Tibial nerve (tissue), 4 donors: Measurements from ENCODE around the gene MAPK13. TPM values are rescaled to one million over a fixed set of nuclear protein-coding genes. Genes with fewer than 3 reads are reported as not detected.

Experiments
- DNase-seq, 2 donors: peaks; one replicate each; pipeline ENCODE4 v3.0.0-alpha.2; 2019; ENCODE audit warnings: low spot score in 2 of 2
- H3K27ac ChIP-seq, 4 donors: fragments of 200-600 bp; sonication (generic) in 3 of 4; one replicate each; pipeline ENCODE4 v1.5.1; 2017 to 2019; ENCODE audit warnings: mild to moderate bottlenecking in 1 of 4
- H3K27me3 ChIP-seq, 2 donors: fragments of 200-600 bp; sonication (generic) in 1 of 2; one replicate each; pipeline versions ENCODE4 v1.5.1 to v1.6.0; 2017 to 2019
- H3K36me3 ChIP-seq, 3 donors: fragments of 200-600 bp; sonication (generic); one replicate each; pipeline ENCODE4 v1.5.1; 2018 to 2019
- H3K4me1 ChIP-seq, 4 donors: fragments of 200-600 bp; sonication (generic) in 3 of 4; one replicate each; pipeline ENCODE4 v1.5.1; 2017 to 2019
- H3K4me3 ChIP-seq, 4 donors: fragments of 200-600 bp; sonication (generic) in 3 of 4; one replicate each; pipeline ENCODE4 v1.5.1; 2017 to 2019; ENCODE audit warnings: mild to moderate bottlenecking in 1 of 4, moderate library complexity in 1 of 4
- H3K9me3 ChIP-seq, 4 donors: fragments of 200-600 bp; sonication (generic) in 3 of 4; one replicate each; pipeline ENCODE4 v1.5.1; 2017 to 2019
- CTCF ChIP-seq, 5 experiments: fragments of 200-600 bp in 3 of 5; fragments of 450-650 bp in 2 of 5; sonication (generic) in 3 of 5; IDR thresholded peaks; one replicate each; pipeline ENCODE4 v1.5.1; 2016 to 2019; ENCODE audit warnings: antibody characterized with exemption in 5 of 5, mild to moderate bottlenecking in 3 of 5, moderate library complexity in 2 of 5
- EP300 ChIP-seq, 2 donors: sonication (generic); formaldehyde crosslinking; IDR thresholded peaks; one replicate each; pipeline ENCODE4 v1.6.1; 2017; ENCODE audit warnings: antibody characterized with exemption in 2 of 2, mild to moderate bottlenecking in 1 of 2
- POLR2A ChIP-seq, 2 donors: fragments of 450-650 bp; IDR thresholded peaks; one replicate each; pipeline ENCODE4 v1.6.1; 2017; ENCODE audit warnings: antibody characterized with exemption in 2 of 2, mild to moderate bottlenecking in 2 of 2, moderate library complexity in 2 of 2
- WGBS, 2 donors: methylation state at CpG; one replicate each; pipeline ENCODE4 v1.1.5; 2018; 5-methylcytosine and 5-hydroxymethylcytosine counted together
- total RNA-seq, 4 donors: library from RNA; depleted of rRNA; stranded (reverse); fragments of >200 nt; gene quantifications; one replicate each; pipeline ENCODE4 v1.1.0, GENCODE V29; 2016

MAPK13 gene
- total RNA-seq, 4 donors from 2014 or later: 2.7 to 11.7 (median 7.2) TPM

GRCh38 chr6:36109092-36109491, 21.2 kb upstream of the MAPK13 start:
- Histone ChIP-seq H3K9me3 (no peaks in the 10 kb centered on the region), H3K4me1 (peaks cover 0 to 7% (median 0%) of the 10 kb centered on the region in 4 donors), H3K27ac (peak overlapping the region in 1 of 4 donors; percentile 46), H3K27me3 (no peaks in the 10 kb centered on the region), H3K4me3 (no peak overlapping the region), H3K36me3 (peaks cover 3 to 70% (median 4%) of the 10 kb centered on the region in 3 donors)
- no peak for TF ChIP-seq EP300 (IDR thresholded peaks at IDR 0.05)
- no peak for TF ChIP-seq CTCF (IDR thresholded peaks at IDR 0.05)
- no peak for TF ChIP-seq POLR2A (IDR thresholded peaks at IDR 0.05)
- 84 to 96% methylated on average over 7 of the region's 7 CpGs for WGBS, 2 donors
- no peak for DNase-seq

GRCh38 chr6:36110050-36110449, 20.3 kb upstream of the MAPK13 start:
- TF ChIP-seq EP300 (IDR thresholded peaks at IDR 0.05) (no peak), CTCF (IDR thresholded peaks at IDR 0.05) (no peak), POLR2A (IDR thresholded peaks at IDR 0.05) (no peak)
- H3K36me3 ChIP-seq: peaks cover 3 to 62% (median 4%) of the 10 kb centered on the region in 3 donors
- no peaks in the 10 kb centered on the region for H3K27me3 ChIP-seq
- H3K4me1 ChIP-seq: peaks cover 0 to under 1% (median 0%) of the 10 kb centered on the region in 4 donors
- peak overlapping the region in 2 of 4 donors; percentile 5 to 46 for H3K27ac ChIP-seq
- no peak overlapping the region for H3K4me3 ChIP-seq
- 78 to 85% methylated on average over 3 of the region's 3 CpGs for WGBS, 2 donors
- DNase-seq: peak in 1 of 2 donors; percentile 48
- H3K9me3 ChIP-seq: no peaks in the 10 kb centered on the region

- WGBS, 2 donors: 83 to 85% methylated on average over 4 of the region's 4 CpGs
- Histone ChIP-seq H3K9me3 (no peaks in the 10 kb centered on the region), H3K27me3 (no peaks in the 10 kb centered on the region), H3K36me3 (peaks cover 3 to 68% (median 4%) of the 10 kb centered on the region in 3 donors), H3K4me3 (no peak overlapping the region), H3K27ac (peak overlapping the region in 1 of 4 donors; percentile 5), H3K4me1 (no peaks in the 10 kb centered on the region)
- no peak for DNase-seq
- TF ChIP-seq CTCF (IDR thresholded peaks at IDR 0.05) (no peak), EP300 (IDR thresholded peaks at IDR 0.05) (no peak)
These were observed 19.4 kb upstream of the MAPK13 start for GRCh38 chr6:36110863-36111262.

GRCh38 chr6:36111526-36111925, 18.8 kb upstream of the MAPK13 start:
- no peak for DNase-seq
- H3K9me3 ChIP-seq: no peaks in the 10 kb centered on the region
- H3K4me1 ChIP-seq: no peaks in the 10 kb centered on the region
- TF ChIP-seq POLR2A (IDR thresholded peaks at IDR 0.05) (no peak), CTCF (IDR thresholded peaks at IDR 0.05) (no peak), EP300 (IDR thresholded peaks at IDR 0.05) (no peak)
- no peaks in the 10 kb centered on the region for H3K27me3 ChIP-seq
- no peak overlapping the region for H3K4me3 ChIP-seq
- H3K36me3 ChIP-seq: peaks cover 3 to 75% (median 4%) of the 10 kb centered on the region in 3 donors
- no peak overlapping the region for H3K27ac ChIP-seq
- WGBS, 2 donors: 86 to 90% methylated on average over 7 of the region's 7 CpGs

GRCh38 chr6:36113049-36113448, 17.3 kb upstream of the MAPK13 start:
- H3K27ac ChIP-seq: no peak overlapping the region
- H3K36me3 ChIP-seq: peaks cover 3 to 70% (median 4%) of the 10 kb centered on the region in 3 donors
- no peaks in the 10 kb centered on the region for H3K4me1 ChIP-seq
- H3K9me3 ChIP-seq: no peaks in the 10 kb centered on the region
- TF ChIP-seq EP300 (IDR thresholded peaks at IDR 0.05): no peak
- TF ChIP-seq POLR2A (IDR thresholded peaks at IDR 0.05): no peak
- TF ChIP-seq CTCF (IDR thresholded peaks at IDR 0.05): no peak
- no peaks in the 10 kb centered on the region for H3K27me3 ChIP-seq
- no peak for DNase-seq
- no peak overlapping the region for H3K4me3 ChIP-seq
